Left cardiac atrium (tissue), 4 donors: ENCODE results near the gene TST. TPM values are rescaled to one million over a fixed set of nuclear protein-coding genes. Genes with fewer than 3 reads are reported as not detected.

Experiments used
- ATAC-seq, 2 donors: fragments of 200-7000 bp; cut with Tn5 transposase; one replicate each; pipeline ENCODE4 v1.9.1; 2020; ENCODE audit warnings: mild to moderate bottlenecking in 2 of 2, moderate library complexity in 2 of 2
- DNase-seq: peaks from one replicate; pipeline ENCODE4 v3.0.0-alpha.2; 2020
- intact Hi-C, 2 donors: fragments of 100-400 bp; cut with DNase I; formaldehyde crosslinking; loops; one replicate each; pipeline versions ENCODE4 v1.14.1 to v1.15.1; 2022 to 2023
- long read RNA-seq: library from polyadenylated mRNA; unstranded; transcript quantifications from one replicate; pipeline ENCODE4 v2.0.0, GENCODE V29; 2021
- total RNA-seq, 2 donors: library from RNA; stranded (reverse); fragmentation: NEBNext Ultra II Directional; extraction: Animal tissue kit (Norgen Biotek cat#: 25700); gene quantifications; one replicate each; pipeline ENCODE4 v1.2.1, GENCODE V29; 2021
- donor health status: DM: no; HTN: yes; CAD: no.
- donor health status: DM: no; HTN: yes; CAD: no; lungs with severe emphysema.
- donor health status: DM: yes; HTN: yes; CAD: no.
- donor health status: Dilated cardiomyopathy.

Gene TST
- 10 to 100 TPM; 33.3 to 35.5 TPM for total RNA-seq
- long read RNA-seq, transcript TST-201 (3 exons, 1,211 nt) = major isoform, 8 of 12 reads
- long read RNA-seq, partial matches to known transcripts = 0 of 12 reads
- long read RNA-seq, other reads (novel, unspliced or antisense) = 1 of 12 reads

- ATAC-seq (peak; percentile 84 to 90), DNase-seq (peak; percentile 82)
- intact Hi-C loops = no loop called here
Observed at GRCh38 chr22:37019309-37020191, at the start of gene TST, which contains the start of gene MPST. TST (minus strand) TSS chr22:37019447; CDS start chr22:37018732, 715 bp downstream. MPST (plus strand) TSS chr22:37019742; CDS start chr22:37019837, 95 bp downstream.

- intact Hi-C loops = no loop called here
- ATAC-seq = no peak
- no peak for DNase-seq
Observed at GRCh38 chr22:37068859-37069258, 49.6 kb upstream of the TST start.

DNA sequence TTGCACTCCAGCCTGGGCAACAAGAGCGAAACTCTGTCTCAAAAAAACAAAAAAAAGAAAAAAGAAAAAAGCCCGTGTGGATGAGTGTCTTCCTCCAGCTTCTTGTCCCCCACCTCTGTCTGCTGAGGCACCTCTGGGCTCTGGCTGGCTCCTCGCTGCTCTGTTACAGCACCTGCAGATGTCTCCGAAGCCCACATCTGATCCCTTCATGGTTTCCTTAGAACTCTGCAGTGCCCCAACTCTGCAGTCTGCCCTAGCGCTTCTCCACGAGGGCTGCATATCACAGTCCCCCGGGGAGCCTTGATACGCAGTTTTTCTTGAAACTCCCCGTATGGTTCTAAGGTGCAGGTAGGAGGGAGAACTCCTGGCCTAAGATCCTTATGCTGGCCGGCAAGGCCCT is 48.2 kb upstream of the TST start:
- ATAC-seq (no peak), DNase-seq (no peak)
- intact Hi-C loops = no loop called here

GRCh38 chr22:37065961-37066360 is 46.7 kb upstream of the TST start:
- ATAC-seq (no peak), DNase-seq (no peak)
- intact Hi-C loops = no loop called here

DNA sequence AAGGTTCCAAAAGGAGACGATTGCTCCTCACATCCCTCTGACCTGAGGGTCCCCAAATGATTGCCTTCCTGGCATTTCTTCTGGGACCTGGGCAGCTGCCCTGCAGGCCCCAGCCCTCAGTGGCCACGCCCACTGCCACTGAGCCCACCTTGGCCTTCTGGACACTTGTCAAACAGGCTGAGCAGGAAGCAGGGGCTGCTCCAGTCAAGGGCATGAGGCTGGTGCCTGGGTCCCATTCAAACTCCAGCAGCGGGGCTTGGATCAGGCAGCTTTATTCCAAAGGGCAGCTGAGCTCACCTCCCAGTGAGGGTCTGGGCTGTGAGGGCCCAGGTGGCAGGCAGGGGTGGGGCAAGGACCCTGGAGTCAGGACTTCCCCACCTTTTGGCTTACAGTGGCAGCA is 45.9 kb upstream of the TST start:
- intact Hi-C loops = no loop called here
- ATAC-seq = no peak

GRCh38 chr22:37064553-37064952 is 45.3 kb upstream of the TST start:
- no peak for DNase-seq
- intact Hi-C loops = no loop called here
- no peak for ATAC-seq

More for the DNA sequence above, 45.9 kb upstream of the TST start:
- DNase-seq = no peak

- DNase-seq (no peak), ATAC-seq (no peak)
- intact Hi-C loops = no loop called here
Observed at GRCh38 chr22:37063431-37064420, 44.5 kb upstream of the TST start.

- ATAC-seq (no peak), DNase-seq (no peak)
- intact Hi-C loops = no loop called here
Observed at GRCh38 chr22:37062702-37063381, 43.6 kb upstream of the TST start.

DNA sequence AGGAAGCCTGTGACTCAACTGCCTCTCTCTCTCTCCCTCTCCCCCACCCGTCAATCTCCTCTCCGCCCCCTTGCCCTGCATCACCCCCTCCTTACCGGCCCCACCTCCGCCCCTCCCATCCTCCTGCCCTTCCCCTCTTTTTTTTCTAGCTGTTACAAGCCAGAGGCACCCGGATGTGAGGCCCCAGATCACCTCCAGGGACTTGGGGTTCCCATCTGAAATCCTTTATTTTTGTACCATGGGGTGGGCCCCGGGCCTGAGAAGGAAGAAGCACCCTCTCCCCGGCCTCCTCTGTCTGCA is 43.1 kb upstream of the TST start:
- intact Hi-C loops = no loop called here
- no peak for ATAC-seq
- no peak for DNase-seq

- DNase-seq = no peak
- intact Hi-C loops = no loop called here
- ATAC-seq = no peak
Observed at GRCh38 chr22:37061611-37062375, 42.5 kb upstream of the TST start.

DNA sequence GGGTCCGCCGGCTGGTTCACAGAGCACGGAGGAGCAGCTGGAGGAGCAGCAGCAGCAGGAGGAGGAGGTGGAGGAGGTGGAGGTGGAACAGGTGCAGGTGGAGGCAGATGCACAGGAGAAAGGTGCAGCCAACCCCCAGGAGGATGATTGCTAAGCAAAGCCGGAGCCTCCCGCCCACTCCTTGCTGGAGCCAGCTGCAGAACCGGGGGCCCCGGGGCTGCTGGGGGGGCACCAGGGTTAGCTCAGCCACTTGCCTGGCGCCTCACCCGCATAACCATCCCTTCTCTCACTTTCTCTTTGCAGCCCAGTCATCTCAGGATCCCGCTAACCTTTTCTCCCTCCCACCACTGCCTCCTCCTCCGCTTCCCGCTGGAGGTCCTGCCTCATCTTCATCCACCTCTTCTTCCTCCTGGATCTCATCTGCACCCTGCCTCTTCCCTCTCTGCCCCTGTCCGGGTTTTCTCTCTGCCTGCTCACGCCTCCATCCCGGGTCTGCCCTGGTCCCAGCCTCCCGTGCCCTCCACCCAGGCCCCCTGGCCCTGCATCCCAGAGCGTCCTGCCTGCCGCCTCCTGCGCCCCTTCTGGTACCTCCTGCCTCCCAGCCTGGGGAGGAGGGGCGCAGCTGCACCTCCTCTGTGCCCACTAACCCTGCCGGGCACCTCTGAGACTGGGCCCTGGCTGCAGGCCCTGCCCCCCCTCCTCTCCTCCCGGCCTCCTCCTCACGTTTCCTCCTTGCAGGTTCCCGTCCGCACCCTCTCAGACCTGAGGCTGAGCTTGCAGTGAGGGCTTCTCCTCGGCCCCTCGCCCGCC is 41.8 kb upstream of the TST start:
- DNase-seq (no peak), ATAC-seq (no peak)
- intact Hi-C loops = no loop called here

GRCh38 chr22:37059876-37060449 is 40.7 kb upstream of the TST start:
- DNase-seq = no peak
- intact Hi-C loops = no loop called here
- no peak for ATAC-seq

- ATAC-seq (no peak), DNase-seq (no peak)
- intact Hi-C loops = no loop called here
Observed at GRCh38 chr22:37058917-37059701, 39.9 kb upstream of the TST start.

- DNase-seq (no peak), ATAC-seq (no peak)
- intact Hi-C loops = no loop called here
Observed at GRCh38 chr22:37057796-37058510, 38.7 kb upstream of the TST start.

DNA sequence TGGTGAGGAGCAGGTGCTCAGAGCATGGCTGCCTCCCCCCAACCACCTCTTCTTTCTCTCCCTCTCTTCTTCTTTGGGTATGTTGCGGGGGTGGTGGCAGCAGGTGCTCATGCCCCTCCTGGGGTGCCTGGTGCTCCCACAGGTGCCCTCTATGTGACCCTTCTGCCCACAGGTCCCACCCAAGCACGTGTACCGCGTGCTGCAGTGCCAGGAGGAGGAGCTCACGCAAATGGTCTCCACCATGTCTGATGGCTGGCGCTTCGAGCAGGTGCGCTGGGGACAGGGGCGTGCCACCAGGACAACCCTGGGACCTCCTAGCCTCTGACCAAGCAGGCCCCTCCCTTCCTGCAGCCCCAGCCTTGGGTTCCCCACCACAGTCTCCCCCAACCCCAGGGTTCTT is 38.0 kb upstream of the TST start:
- ATAC-seq (no peak), DNase-seq (no peak)
- intact Hi-C loops = no loop called here

DNA sequence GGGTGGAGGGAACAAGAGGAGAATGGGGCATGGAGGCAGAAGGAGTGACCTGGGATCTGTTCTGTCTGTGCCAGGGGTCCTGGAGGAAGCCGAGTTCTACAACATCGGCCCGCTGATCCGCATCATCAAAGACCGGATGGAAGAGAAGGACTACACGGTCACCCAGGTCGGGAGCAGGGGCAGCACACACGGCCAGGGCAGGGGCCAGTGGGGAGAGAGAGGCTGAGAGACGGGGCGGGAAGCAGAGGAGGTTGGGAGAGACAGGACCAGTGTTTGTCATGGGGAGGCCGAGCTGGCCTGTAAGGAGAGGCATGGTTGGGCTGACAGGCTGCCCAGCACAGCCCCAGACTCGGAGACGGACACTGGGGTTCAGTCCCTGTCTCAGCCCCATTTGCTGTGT is 37.0 kb upstream of the TST start:
- DNase-seq = no peak
- intact Hi-C loops = no loop called here

More for the DNA sequence above, 37.0 kb upstream of the TST start:
- no peak for ATAC-seq
